ENCODE measurements around the gene NIFK.

Gene NIFK

GRCh38 chr2:121736462-121737336 lies at the start of gene NIFK:
Gene NIFK (minus strand): TSS chr2:121736875. CDS start chr2:121736850, 25 bp downstream.
- peak within 1 kb of the TSS; percentile 57 for H3K27ac ChIP-seq
- no peak for TF ChIP-seq CTCF (IDR thresholded peaks at IDR 0.05)
- no peak for TF ChIP-seq ZFX (IDR thresholded peaks at IDR 0.05; ENCODE audit: borderline replicate concordance)

- no peak overlapping the region for H3K27ac ChIP-seq
- TF ChIP-seq CTCF (IDR thresholded peaks at IDR 0.05) (no peak), ZFX (IDR thresholded peaks at IDR 0.05; ENCODE audit: borderline replicate concordance) (no peak)
Observed at GRCh38 chr2:121783180-121783579, 46.5 kb upstream of the NIFK start.

GRCh38 chr2:121778741-121779487 lies 42.2 kb upstream of the NIFK start:
- TF ChIP-seq CTCF (IDR thresholded peaks at IDR 0.05), result no peak
- no peak for TF ChIP-seq ZFX (IDR thresholded peaks at IDR 0.05; ENCODE audit: borderline replicate concordance)

GRCh38 chr2:121777699-121778058 lies 41.0 kb upstream of the NIFK start:
- TF ChIP-seq ZFX (IDR thresholded peaks at IDR 0.05; ENCODE audit: borderline replicate concordance) (no peak), CTCF (IDR thresholded peaks at IDR 0.05) (no peak)
- H3K27ac ChIP-seq, result no peak overlapping the region

More at GRCh38 chr2:121778741-121779487, 42.2 kb upstream of the NIFK start:
- no peak overlapping the region for H3K27ac ChIP-seq

- TF ChIP-seq ZFX (IDR thresholded peaks at IDR 0.05; ENCODE audit: borderline replicate concordance) (no peak), CTCF (IDR thresholded peaks at IDR 0.05) (no peak)
Observed at GRCh38 chr2:121776885-121777698, 40.4 kb upstream of the NIFK start.

GRCh38 chr2:121776361-121776760 lies 39.7 kb upstream of the NIFK start:
- TF ChIP-seq ZFX (IDR thresholded peaks at IDR 0.05; ENCODE audit: borderline replicate concordance), result no peak
- TF ChIP-seq CTCF (IDR thresholded peaks at IDR 0.05), result no peak
- no peak overlapping the region for H3K27ac ChIP-seq

More at GRCh38 chr2:121776885-121777698, 40.4 kb upstream of the NIFK start:
- H3K27ac ChIP-seq, result no peak overlapping the region
